GM21367 (cell line): Measurements from ENCODE around the gene CACNA1H.

ENCODE experiments used
- ATAC-seq: cut with Tn5 transposase; IDR thresholded peaks from one replicate; pipeline ENCODE4 v1.9.1; 2021; ENCODE audit not compliant: unreplicated experiment

Gene CACNA1H

GRCh38 chr16:1210461-1210860 lies 57.6 kb downstream of the CACNA1H start:
- no peak for ATAC-seq

- no peak for ATAC-seq
These were observed 58.8 kb downstream of the CACNA1H start for GRCh38 chr16:1211451-1212268.

- ATAC-seq, result no peak
These were observed 59.8 kb downstream of the CACNA1H start for GRCh38 chr16:1212616-1213194.

GRCh38 chr16:1213231-1213630 lies 60.3 kb downstream of the CACNA1H start:
- ATAC-seq, result no peak

- ATAC-seq, result no peak
These were observed 61.0 kb downstream of the CACNA1H start for GRCh38 chr16:1213796-1214372.

- ATAC-seq, result no peak
These were observed 61.8 kb downstream of the CACNA1H start for GRCh38 chr16:1214719-1215118.

GRCh38 chr16:1215574-1216295 lies 62.8 kb downstream of the CACNA1H start:
- ATAC-seq, result no peak

GRCh38 chr16:1216296-1216619 lies 63.4 kb downstream of the CACNA1H start:
- ATAC-seq, result no peak

GRCh38 chr16:1216681-1217400 lies 63.9 kb downstream of the CACNA1H start:
- ATAC-seq, result no peak

GRCh38 chr16:1217526-1217925 lies 64.6 kb downstream of the CACNA1H start:
- no peak for ATAC-seq

- no peak for ATAC-seq
These were observed 65.4 kb downstream of the CACNA1H start for GRCh38 chr16:1218061-1218929.

- ATAC-seq, result no peak
These were observed 66.2 kb downstream of the CACNA1H start for GRCh38 chr16:1218930-1219611.

- ATAC-seq, result no peak
These were observed 67.3 kb downstream of the CACNA1H start for GRCh38 chr16:1220098-1220728.

GRCh38 chr16:1220841-1221627 lies 68.1 kb downstream of the CACNA1H start:
- ATAC-seq, result no peak

- no peak for ATAC-seq
These were observed 69.0 kb downstream of the CACNA1H start for GRCh38 chr16:1221628-1222552.

GRCh38 chr16:1222553-1223354 lies 69.8 kb downstream of the CACNA1H start:
- no peak for ATAC-seq
